ENCODE measurements around the gene RFK. TPM values are rescaled to one million over a fixed set of nuclear protein-coding genes. Genes with fewer than 3 reads are reported as not detected.
A peak's percentile ranks its signal among the peaks of the same experiment; 100 is the strongest.

RFK gene
- total and polyA plus RNA-seq, 2 experiments from 2014 or later, result 32.0 to 46.6 TPM

DNA sequence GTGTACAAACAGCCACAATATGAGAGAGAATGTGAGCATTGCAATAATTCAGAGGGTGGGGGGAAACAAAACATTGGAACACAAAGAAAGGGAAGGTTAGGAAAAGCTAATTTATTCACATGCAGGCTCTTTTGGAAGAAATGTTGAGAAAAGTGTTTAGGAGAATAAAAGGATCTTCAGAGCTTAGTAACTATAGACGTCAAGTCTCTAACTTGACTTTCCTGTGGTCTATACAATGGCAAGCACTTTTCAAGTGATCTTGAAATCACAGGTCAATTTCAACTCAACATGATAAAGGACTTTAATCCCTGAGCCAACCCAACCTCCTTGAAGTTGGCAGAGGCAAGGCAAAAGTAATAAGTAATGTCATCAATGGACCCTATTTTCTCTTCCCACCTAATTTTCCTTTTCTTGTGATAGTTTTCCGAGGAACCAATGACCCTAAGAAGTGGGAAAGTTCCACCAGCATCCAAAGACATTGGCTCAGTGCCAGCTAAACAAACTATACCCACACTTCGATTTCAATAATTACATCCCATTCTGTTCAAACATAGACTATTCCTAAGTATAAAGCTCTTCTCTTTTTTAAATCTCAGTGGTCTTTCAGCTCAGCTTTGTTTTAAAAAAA lies 23.7 kb downstream of the RFK start:
- no peak overlapping the region for H3K27ac ChIP-seq
- 89% methylated on average over 3 of the region's 3 CpGs for WGBS (ENCODE audit: low lambda C conversion rate, missing lambda C conversion rate)
- TF ChIP-seq EZH2phosphoT487 (IDR thresholded peaks at IDR 0.05; ENCODE audit: low read depth, severe bottlenecking, unreplicated experiment) (no peak), EZH2 (IDR thresholded peaks at IDR 0.05; ENCODE audit: borderline replicate concordance) (no peak)
- TF ChIP-seq, protein P1, sequence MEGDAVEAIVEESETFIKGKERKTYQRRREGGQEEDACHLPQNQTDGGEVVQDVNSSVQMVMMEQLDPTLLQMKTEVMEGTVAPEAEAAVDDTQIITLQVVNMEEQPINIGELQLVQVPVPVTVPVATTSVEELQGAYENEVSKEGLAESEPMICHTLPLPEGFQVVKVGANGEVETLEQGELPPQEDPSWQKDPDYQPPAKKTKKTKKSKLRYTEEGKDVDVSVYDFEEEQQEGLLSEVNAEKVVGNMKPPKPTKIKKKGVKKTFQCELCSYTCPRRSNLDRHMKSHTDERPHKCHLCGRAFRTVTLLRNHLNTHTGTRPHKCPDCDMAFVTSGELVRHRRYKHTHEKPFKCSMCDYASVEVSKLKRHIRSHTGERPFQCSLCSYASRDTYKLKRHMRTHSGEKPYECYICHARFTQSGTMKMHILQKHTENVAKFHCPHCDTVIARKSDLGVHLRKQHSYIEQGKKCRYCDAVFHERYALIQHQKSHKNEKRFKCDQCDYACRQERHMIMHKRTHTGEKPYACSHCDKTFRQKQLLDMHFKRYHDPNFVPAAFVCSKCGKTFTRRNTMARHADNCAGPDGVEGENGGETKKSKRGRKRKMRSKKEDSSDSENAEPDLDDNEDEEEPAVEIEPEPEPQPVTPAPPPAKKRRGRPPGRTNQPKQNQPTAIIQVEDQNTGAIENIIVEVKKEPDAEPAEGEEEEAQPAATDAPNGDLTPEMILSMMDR (IDR thresholded peaks at IDR 0.05; ENCODE audit: poor library complexity), result no peak
- no peak overlapping the region for H3K4me2 ChIP-seq
- H3K9me3 ChIP-seq (ENCODE audit: low read depth), result no peaks in the 10 kb centered on the region
- H4K20me1 ChIP-seq (ENCODE audit: insufficient read depth, poor library complexity, severe bottlenecking), result no peaks in the 10 kb centered on the region
- H3K9me2 ChIP-seq (replicated peaks; ENCODE audit: insufficient read depth), result no peaks in the 10 kb centered on the region
- H3K4me1 ChIP-seq (ENCODE audit: insufficient read depth), result peaks cover 40% of the 10 kb centered on the region
- H3K27me3 ChIP-seq, result no peaks in the 10 kb centered on the region
- DNase-seq (ENCODE audit: low spot score), result no peak
- H3K4me3 ChIP-seq, result no peak overlapping the region
- no peak overlapping the region for H2AFZ ChIP-seq
- no peaks in the 10 kb centered on the region for H3K36me3 ChIP-seq (replicated peaks; ENCODE audit: insufficient read depth, low read depth)
- no peaks in the 10 kb centered on the region for H3K79me2 ChIP-seq

DNA sequence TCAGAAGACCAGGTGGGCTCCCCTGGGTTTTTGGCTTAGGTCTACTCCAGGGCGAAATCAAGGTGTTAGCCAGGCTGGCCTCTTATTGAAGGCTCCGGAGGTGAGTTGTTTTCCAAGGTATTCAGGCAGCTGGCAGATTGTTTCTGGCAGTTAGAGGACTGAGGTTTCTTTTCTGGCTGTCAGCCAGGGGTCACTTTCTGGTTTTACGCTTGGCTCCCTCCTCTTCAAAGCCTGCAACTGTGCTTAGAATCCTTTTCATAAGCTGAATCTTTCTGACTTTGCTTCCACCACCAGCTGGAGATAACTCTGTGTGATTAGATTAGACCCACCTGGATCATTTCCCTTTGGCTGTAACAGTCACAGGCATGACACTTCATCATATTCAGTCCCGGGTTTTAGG lies 24.6 kb downstream of the RFK start:
- H3K4me1 ChIP-seq (ENCODE audit: insufficient read depth), result peaks cover 42% of the 10 kb centered on the region
- peak; percentile 56 for DNase-seq (ENCODE audit: low spot score)
- H3K36me3 ChIP-seq (replicated peaks; ENCODE audit: insufficient read depth, low read depth), result no peaks in the 10 kb centered on the region
- no peak overlapping the region for H3K4me3 ChIP-seq
- H2AFZ ChIP-seq, result no peak overlapping the region
- peak overlapping the region; percentile 32 for H3K4me2 ChIP-seq
- H3K27me3 ChIP-seq, result no peaks in the 10 kb centered on the region
- H4K20me1 ChIP-seq (ENCODE audit: insufficient read depth, poor library complexity, severe bottlenecking), result no peaks in the 10 kb centered on the region
- WGBS (ENCODE audit: low lambda C conversion rate, missing lambda C conversion rate), result 24% methylated on average over 4 of the region's 4 CpGs
- TF ChIP-seq EZH2 (IDR thresholded peaks at IDR 0.05; ENCODE audit: borderline replicate concordance), result no peak
- TF ChIP-seq EZH2phosphoT487 (IDR thresholded peaks at IDR 0.05; ENCODE audit: low read depth, severe bottlenecking, unreplicated experiment), result no peak
- TF ChIP-seq, protein P1 (IDR thresholded peaks at IDR 0.05; ENCODE audit: poor library complexity), result no peak
- no peaks in the 10 kb centered on the region for H3K79me2 ChIP-seq
- H3K27ac ChIP-seq, result peak overlapping the region; percentile 25
- no peaks in the 10 kb centered on the region for H3K9me3 ChIP-seq (ENCODE audit: low read depth)
- H3K9me2 ChIP-seq (replicated peaks; ENCODE audit: insufficient read depth), result no peaks in the 10 kb centered on the region

DNA sequence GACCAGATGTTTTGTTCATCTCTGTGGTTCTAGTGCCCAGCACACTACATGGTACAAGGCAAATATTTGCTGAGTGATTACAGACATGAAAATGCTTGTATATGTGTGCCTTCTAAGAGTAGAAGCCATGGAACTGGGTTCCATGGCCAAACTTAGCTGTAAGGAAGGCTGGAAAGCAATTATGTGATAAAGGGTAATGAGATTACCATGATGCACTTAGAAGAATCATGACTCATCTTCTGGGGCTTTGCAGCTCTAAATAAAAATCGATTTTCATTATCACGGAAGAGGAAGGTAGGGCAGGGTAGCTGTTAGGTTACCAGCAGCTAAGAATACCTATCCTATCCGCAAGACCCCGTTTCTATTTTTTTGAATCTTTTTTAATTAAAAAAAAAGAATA lies 28.0 kb downstream of the RFK start:
- no peaks in the 10 kb centered on the region for H3K79me2 ChIP-seq
- DNase-seq (ENCODE audit: low spot score), result no peak
- no peak overlapping the region for H3K4me2 ChIP-seq
- H3K9me3 ChIP-seq (ENCODE audit: low read depth), result no peaks in the 10 kb centered on the region
- H2AFZ ChIP-seq, result no peak overlapping the region
- H3K9me2 ChIP-seq (replicated peaks; ENCODE audit: insufficient read depth), result no peaks in the 10 kb centered on the region
- H3K27ac ChIP-seq, result no peak overlapping the region
- no peak overlapping the region for H3K4me3 ChIP-seq
- peaks cover 21% of the 10 kb centered on the region for H3K4me1 ChIP-seq (ENCODE audit: insufficient read depth)
- TF ChIP-seq EZH2 (IDR thresholded peaks at IDR 0.05; ENCODE audit: borderline replicate concordance), result no peak
- TF ChIP-seq EZH2phosphoT487 (IDR thresholded peaks at IDR 0.05; ENCODE audit: low read depth, severe bottlenecking, unreplicated experiment), result no peak
- TF ChIP-seq, protein P1 (IDR thresholded peaks at IDR 0.05; ENCODE audit: poor library complexity), result no peak
- WGBS (ENCODE audit: low lambda C conversion rate, missing lambda C conversion rate), result 75% methylated on average over 4 of the region's 4 CpGs
- no peaks in the 10 kb centered on the region for H4K20me1 ChIP-seq (ENCODE audit: insufficient read depth, poor library complexity, severe bottlenecking)
- H3K27me3 ChIP-seq, result no peaks in the 10 kb centered on the region
- no peaks in the 10 kb centered on the region for H3K36me3 ChIP-seq (replicated peaks; ENCODE audit: insufficient read depth, low read depth)
